K562 treated with DMSO at 1 percent for 12 hours (cell line): ENCODE data around the gene STIM1. TPM values are rescaled to one million over a fixed set of nuclear protein-coding genes. Genes with fewer than 3 reads are reported as not detected.

Experiments used
- total RNA-seq: library from RNA; unstranded; fragments of 300-600 nt; gene quantifications from 2 replicates; pipeline ENCODE4 v1.2.3, GENCODE V29; 2022; ENCODE audit not compliant: insufficient read depth

The STIM1 gene
- 27.7 and 59.5 TPM in 2 replicates for total RNA-seq

DNA sequence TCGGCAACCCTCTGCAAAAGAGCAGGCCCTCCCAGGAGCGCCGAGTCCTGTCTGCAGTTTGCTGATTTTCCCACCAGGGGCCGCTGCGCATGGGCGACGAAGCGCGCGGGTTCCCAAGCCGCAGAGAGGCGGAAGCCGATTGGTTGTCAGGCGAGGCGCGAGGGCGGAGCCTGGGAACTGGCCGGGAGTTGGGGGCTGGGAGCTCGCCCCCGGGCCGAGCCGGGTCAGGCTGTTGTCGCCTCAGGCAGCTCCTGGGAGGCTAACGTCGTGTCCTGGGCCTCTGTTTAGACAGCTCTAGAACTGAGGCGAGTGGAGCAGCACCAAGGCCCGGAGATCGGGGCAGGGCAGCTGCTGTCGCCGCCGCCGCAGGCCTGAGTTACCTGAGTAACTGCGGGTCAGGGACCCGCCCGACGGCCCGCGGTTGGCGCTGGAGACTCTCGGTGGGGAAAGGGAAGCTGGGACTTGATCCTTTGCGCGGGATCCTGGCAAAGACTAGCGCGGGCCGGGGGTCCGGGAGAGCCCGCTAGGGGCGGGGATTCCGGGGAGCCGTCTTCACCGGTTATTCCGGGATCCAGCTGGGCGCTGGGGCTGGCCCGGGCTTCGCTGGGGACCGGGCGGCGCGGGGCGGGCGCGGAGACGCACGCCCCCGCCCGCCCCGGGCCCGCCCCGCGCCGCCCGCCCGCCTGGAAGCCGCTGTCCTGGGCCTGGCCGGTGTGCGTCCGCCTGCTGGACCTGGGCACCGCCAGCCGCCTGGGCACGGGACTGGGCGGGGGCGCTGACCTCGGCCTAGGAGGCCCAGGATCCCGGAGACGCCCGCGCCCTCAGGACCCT, at the start of gene STIM1:
Gene STIM1, plus strand, starts transcription at position 688 of the 831 bp plus-strand sequence. CDS start 607 bp downstream, outside the sequence.

DNA sequence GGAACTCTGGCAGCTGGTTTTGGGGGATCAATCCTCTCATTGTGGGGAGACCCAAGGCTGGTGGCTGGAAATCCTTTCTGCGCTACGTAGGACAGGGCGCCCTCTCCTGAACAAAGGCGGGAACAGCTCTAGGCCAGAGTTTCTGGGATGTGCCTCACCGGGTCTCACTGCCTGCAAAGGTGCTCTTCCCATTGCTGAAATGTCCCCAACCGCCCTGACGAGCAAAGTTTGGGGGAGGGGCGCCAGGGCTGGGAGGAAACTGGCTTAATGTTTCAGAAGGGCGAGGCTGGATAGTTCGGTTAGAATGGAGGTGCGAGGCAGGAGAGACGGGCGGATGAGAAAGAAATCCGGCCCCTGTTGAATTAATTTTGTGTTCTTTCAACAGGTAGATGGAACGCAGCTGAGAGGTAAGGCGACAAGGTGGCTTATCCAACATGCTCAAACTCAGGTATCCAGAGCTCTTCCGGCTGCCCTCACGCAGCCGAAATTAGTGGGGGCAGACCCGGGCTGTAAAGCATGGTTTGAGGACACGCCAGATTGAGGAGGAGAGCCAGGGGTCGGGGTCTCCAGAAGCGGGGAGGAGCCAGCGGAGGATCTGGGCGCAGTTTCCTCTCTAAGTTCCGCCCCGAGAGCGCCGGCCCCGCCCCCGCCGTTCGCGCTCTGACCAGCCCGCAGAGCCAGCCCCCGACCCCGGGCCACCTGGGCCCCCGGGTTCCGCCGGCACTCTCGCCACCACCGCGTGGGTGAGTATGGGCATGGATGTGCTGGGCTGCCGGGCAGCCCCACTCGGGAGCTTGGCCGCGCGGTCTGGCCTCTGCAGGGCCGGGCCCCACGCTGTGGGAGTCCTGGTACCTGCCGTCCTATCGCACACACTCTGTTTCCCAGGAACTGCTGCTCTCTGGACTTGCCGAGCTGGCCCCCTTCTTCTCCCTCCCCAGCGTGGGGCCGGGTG, 47.3 kb upstream of the STIM1 start, which contains the start of gene PGAP2:
Gene PGAP2, plus strand, starts transcription at position 652 of the 952 bp plus-strand sequence. CDS start 2,700 bp downstream, outside the sequence.

DNA sequence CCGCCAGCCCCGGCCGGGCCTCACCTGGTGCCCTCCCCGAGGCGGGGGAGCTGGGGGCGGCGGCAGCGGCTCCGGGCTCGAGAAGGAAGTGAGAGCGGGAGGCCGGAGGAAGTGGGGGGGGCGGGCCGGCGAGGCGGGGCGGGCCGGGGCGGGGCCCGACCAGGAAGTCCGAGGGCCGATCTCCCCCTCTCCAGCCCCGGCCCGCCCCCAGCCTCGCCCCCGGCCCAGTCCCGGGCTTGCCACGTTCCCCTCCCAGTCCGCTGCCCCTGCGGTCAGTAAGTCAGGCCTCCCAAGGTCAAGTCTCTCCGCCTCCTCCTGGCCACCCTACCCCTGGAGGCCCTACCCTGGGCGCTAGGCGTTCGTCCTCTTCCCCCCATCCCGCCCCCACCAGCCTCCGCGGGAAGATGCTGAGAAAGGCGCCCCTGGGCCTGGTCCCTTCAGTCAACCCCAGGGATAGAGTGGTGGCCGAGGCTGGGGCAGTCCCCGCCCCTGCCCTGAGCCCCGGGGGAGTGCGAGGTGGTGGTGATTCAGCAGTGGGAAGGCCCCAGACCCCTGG, 14.5 kb upstream of the STIM1 start, which contains the start of gene RHOG:
Gene RHOG, minus strand, starts transcription at position 90 of the 556 bp plus-strand sequence. CDS start 12,821 bp downstream, outside the sequence.

DNA sequence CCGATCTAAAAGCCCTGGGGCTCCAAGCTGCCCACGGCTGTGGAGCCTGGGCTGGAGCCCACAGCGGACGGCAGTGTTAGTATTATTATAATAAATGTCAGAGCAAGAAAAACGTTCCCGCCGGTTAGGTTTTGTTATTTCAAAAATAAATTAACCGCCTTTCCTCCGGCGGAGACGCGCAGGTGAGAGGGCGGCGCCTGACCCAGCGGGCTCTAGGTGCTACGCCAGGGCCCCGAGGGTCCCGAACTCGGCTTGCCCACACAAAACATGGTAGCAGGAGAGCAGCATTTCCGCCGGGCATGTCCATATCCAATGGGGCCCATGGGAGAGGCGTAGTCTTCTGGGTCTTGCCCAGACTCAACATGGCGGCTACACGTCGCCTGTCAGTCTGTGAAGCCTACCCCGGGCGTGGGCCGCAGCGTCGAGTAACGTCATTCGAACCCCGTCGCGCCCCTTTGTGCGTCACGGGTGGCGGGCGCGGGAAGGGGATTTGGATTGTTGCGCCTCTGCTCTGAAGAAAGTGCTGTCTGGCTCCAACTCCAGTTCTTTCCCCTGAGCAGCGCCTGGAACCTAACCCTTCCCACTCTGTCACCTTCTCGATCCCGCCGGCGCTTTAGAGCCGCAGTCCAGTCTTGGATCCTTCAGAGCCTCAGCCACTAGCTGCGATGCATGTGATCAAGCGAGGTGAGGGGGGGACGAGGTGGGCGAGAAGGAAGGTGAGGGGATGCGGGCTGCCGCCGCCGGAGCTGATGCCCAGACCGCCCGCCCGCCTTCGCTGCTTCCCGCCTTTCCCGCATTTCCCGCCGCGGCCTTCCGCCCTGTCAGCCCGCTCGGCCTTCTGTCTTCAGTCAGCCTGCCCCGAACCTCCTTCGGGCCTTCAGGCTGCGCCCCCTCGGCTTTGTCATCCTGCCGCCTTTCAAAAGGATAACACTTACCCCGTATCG, 239.2 kb downstream of the STIM1 start, which contains the start of gene RRM1:
Gene RRM1, plus strand, starts transcription at position 452 of the 944 bp plus-strand sequence. Its CDS starts 214 bp downstream, at position 666.

Other genes with a start within 250 kb of the STIM1 start
- gene ART5, start 213.7 kb upstream of the STIM1 start, total RNA-seq = not detected in 2 replicates
- not detected in 2 replicates for gene ART1, start 210.5 kb upstream of the STIM1 start, total RNA-seq
- 3.0 TPM in 2 replicates for gene CHRNA10, start 184.3 kb upstream of the STIM1 start, total RNA-seq
- gene NUP98, start 58.1 kb upstream of the STIM1 start, total RNA-seq = 32.5 and 93.1 TPM in 2 replicates
- gene PGAP2, start 47.1 kb upstream of the STIM1 start, total RNA-seq = 29.7 and 32.5 TPM in 2 replicates
- gene RHOG, start 14.7 kb upstream of the STIM1 start, total RNA-seq = 174 and 175 TPM in 2 replicates
- 62.5 and 119 TPM in 2 replicates for gene RRM1, start 239.1 kb downstream of the STIM1 start, total RNA-seq